Measurements from ENCODE around the gene RPH3AL.

The RPH3AL gene

GRCh38 chr17:282912-283882 lies 69.4 kb downstream of the RPH3AL start:
- POLR2A ChIA-PET (ENCODE audit: low non-redundant PET), result no interaction called here
- no peak for TF ChIP-seq CTCF (conservative IDR thresholded peaks at IDR 0.05; ENCODE audit: low read depth)
- H3K27ac ChIP-seq, result no peak overlapping the region
- CTCF ChIA-PET, result interaction anchor here (0.7 kb wide), 1 partner anchor 19 kb away, joined by 3 read pairs; no protein-coding TSS in a partner anchor
- DNase-seq (ENCODE audit: low spot score), result no peak

- no peak for DNase-seq (ENCODE audit: low spot score)
- no peak overlapping the region for H3K27ac ChIP-seq
- TF ChIP-seq CTCF (conservative IDR thresholded peaks at IDR 0.05; ENCODE audit: low read depth), result no peak
- ChIA-PET CTCF (no interaction called here), POLR2A (ENCODE audit: low non-redundant PET) (no interaction called here)
Measured at GRCh38 chr17:282000-282911, 70.4 kb downstream of the RPH3AL start.

- DNase-seq (ENCODE audit: low spot score), result no peak
- H3K27ac ChIP-seq, result no peak overlapping the region
- CTCF ChIA-PET, result no interaction called here
- POLR2A ChIA-PET (ENCODE audit: low non-redundant PET), result no interaction called here
- TF ChIP-seq CTCF (conservative IDR thresholded peaks at IDR 0.05; ENCODE audit: low read depth), result no peak
Measured at GRCh38 chr17:281365-281999, 71.1 kb downstream of the RPH3AL start.

GRCh38 chr17:280901-281300 lies 71.7 kb downstream of the RPH3AL start:
- ChIA-PET POLR2A (ENCODE audit: low non-redundant PET) (no interaction called here), CTCF (interaction anchor here (0.7 kb wide), 1 partner anchor 28 kb away, joined by 4 read pairs; no protein-coding TSS in a partner anchor)
- H3K27ac ChIP-seq, result no peak overlapping the region
- no peak for TF ChIP-seq CTCF (conservative IDR thresholded peaks at IDR 0.05; ENCODE audit: low read depth)
- DNase-seq (ENCODE audit: low spot score), result no peak

- POLR2A ChIA-PET (ENCODE audit: low non-redundant PET), result no interaction called here
- no peak for DNase-seq (ENCODE audit: low spot score)
- CTCF ChIA-PET, result interaction anchor here (0.5 to 0.7 kb wide), 2 partner anchors 29 kb away, joined by 3 to 4 read pairs; no protein-coding TSS in a partner anchor
- no peak overlapping the region for H3K27ac ChIP-seq
- no peak for TF ChIP-seq CTCF (conservative IDR thresholded peaks at IDR 0.05; ENCODE audit: low read depth)
Measured at GRCh38 chr17:280216-280615, 72.4 kb downstream of the RPH3AL start.

- no peak for DNase-seq (ENCODE audit: low spot score)
- ChIA-PET CTCF (interaction anchor here (0.5 kb wide), 1 partner anchor 29 kb away, joined by 3 read pairs; no protein-coding TSS in a partner anchor), POLR2A (ENCODE audit: low non-redundant PET) (no interaction called here)
- H3K27ac ChIP-seq, result no peak overlapping the region
- no peak for TF ChIP-seq CTCF (conservative IDR thresholded peaks at IDR 0.05; ENCODE audit: low read depth)
Measured at GRCh38 chr17:279776-280175, 72.8 kb downstream of the RPH3AL start.
